ENCODE results near the gene ADARB2.

DNA sequence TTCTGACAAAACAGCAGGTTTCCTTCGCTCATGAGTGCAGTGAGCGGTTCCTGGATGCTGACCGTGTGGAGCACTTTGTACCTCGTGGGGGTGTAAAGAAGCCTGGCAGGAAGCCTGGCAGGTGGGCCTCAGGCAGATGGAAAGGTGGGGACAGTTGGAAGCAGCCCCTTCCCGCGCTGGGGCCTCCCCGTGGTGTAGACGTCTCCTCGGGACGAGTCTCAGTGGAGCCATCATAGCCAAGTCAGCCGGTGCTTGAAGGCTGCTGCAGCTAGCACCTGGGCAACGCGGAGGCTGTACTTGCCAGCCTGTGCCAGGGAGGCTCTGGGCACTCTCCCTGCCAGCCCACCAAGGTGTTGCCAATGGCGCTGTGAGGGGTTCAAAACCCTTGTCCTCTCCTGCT, 526.7 kb downstream of the ADARB2 start:
- TF ChIP-seq ZNF24 (tag by site-specific recombination; IDR thresholded peaks at IDR 0.05) (no peak), ZNF449 (tag by site-specific recombination; IDR thresholded peaks at IDR 0.05) (no peak), ZBTB26 (tag by site-specific recombination; optimal IDR thresholded peaks at IDR 0.05) (no peak), ZNF266 (tag by site-specific recombination; IDR thresholded peaks at IDR 0.05; ENCODE audit: low read depth) (no peak), ZNF549 (tag by site-specific recombination; IDR thresholded peaks at IDR 0.05) (no peak), CTCF (tag by site-specific recombination; IDR thresholded peaks at IDR 0.05) (no peak)
- TF ChIP-seq, protein P1, sequence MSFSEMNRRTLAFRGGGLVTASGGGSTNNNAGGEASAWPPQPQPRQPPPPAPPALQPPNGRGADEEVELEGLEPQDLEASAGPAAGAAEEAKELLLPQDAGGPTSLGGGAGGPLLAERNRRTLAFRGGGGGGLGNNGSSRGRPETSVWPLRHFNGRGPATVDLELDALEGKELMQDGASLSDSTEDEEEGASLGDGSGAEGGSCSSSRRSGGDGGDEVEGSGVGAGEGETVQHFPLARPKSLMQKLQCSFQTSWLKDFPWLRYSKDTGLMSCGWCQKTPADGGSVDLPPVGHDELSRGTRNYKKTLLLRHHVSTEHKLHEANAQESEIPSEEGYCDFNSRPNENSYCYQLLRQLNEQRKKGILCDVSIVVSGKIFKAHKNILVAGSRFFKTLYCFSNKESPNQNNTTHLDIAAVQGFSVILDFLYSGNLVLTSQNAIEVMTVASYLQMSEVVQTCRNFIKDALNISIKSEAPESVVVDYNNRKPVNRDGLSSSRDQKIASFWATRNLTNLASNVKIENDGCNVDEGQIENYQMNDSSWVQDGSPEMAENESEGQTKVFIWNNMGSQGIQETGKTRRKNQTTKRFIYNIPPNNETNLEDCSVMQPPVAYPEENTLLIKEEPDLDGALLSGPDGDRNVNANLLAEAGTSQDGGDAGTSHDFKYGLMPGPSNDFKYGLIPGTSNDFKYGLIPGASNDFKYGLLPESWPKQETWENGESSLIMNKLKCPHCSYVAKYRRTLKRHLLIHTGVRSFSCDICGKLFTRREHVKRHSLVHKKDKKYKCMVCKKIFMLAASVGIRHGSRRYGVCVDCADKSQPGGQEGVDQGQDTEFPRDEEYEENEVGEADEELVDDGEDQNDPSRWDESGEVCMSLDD (tag by site-specific recombination; IDR thresholded peaks at IDR 0.05): no peak
